Thyroid gland (tissue), 4 donors: ENCODE results near the gene LIPM.

Experiments
- POLR2A ChIP-seq, 2 donors: fragments of 450-650 bp; IDR thresholded peaks; one replicate each; pipeline ENCODE4 v1.6.1; 2017; ENCODE audit warnings: antibody characterized with exemption in 2 of 2, mild to moderate bottlenecking in 2 of 2, moderate library complexity in 1 of 2
- TF ChIP-seq, protein P1 (sequence below), 6 experiments: fragments of 200-600 bp in 3 of 6; fragments of 450-650 bp in 3 of 6; sonication (generic) in 3 of 6; IDR thresholded peaks; one replicate each; pipeline ENCODE4 v1.5.1; 2016 to 2019; ENCODE audit warnings: antibody characterized with exemption in 6 of 6, mild to moderate bottlenecking in 2 of 6, inconsistent platforms in 1 of 6, moderate library complexity in 1 of 6

DNA sequence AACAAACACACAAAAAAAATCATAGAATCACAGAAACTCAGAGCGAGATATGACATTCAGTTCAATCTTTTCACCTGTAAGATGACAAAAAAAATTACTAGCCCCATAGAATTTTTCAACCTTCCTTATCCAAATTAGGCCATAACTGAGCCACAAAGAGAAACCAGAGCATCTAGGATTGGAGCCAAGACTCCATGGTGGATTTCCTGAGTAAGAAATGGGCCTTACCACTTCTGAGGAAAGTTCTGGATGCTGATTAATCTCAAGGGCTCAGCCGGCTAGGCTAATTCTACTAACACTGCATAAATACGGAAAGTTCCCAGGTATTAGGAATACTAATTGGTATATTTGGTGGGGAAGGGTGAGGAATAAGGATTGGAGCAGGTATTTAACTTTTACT is 16.8 kb downstream of the LIPM start:
- TF ChIP-seq, protein P1, sequence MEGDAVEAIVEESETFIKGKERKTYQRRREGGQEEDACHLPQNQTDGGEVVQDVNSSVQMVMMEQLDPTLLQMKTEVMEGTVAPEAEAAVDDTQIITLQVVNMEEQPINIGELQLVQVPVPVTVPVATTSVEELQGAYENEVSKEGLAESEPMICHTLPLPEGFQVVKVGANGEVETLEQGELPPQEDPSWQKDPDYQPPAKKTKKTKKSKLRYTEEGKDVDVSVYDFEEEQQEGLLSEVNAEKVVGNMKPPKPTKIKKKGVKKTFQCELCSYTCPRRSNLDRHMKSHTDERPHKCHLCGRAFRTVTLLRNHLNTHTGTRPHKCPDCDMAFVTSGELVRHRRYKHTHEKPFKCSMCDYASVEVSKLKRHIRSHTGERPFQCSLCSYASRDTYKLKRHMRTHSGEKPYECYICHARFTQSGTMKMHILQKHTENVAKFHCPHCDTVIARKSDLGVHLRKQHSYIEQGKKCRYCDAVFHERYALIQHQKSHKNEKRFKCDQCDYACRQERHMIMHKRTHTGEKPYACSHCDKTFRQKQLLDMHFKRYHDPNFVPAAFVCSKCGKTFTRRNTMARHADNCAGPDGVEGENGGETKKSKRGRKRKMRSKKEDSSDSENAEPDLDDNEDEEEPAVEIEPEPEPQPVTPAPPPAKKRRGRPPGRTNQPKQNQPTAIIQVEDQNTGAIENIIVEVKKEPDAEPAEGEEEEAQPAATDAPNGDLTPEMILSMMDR (IDR thresholded peaks at IDR 0.05): no peak
- TF ChIP-seq POLR2A (IDR thresholded peaks at IDR 0.05): no peak
